ENCODE measurements around the gene FSHR. TPM values are rescaled to one million over a fixed set of nuclear protein-coding genes. Genes with fewer than 3 reads are reported as not detected.

The FSHR gene
- total RNA-seq, 4 donors from 2014 or later: not detected

GRCh38 chr2:49029406-49029805 is 124.9 kb downstream of the FSHR start:
- DNase-seq (ENCODE audit: low spot score in 2 of 2): no peak
- Histone ChIP-seq H3K4me3 (no peak overlapping the region), H3K4me1 (no peaks in the 10 kb centered on the region), H3K36me3 (no peaks in the 10 kb centered on the region), H3K9me3 (no peaks in the 10 kb centered on the region), H3K27me3 (no peaks in the 10 kb centered on the region), H3K27ac (no peak overlapping the region)
- 52% methylated on average over 1 of the region's 1 CpG for WGBS
- TF ChIP-seq POLR2A (IDR thresholded peaks at IDR 0.05) (no peak), EP300 (IDR thresholded peaks at IDR 0.05) (no peak), CTCF (IDR thresholded peaks at IDR 0.05) (no peak), POLR2AphosphoS5 (IDR thresholded peaks at IDR 0.05) (no peak)

GRCh38 chr2:49028101-49028500 is 126.2 kb downstream of the FSHR start:
- H3K27me3 ChIP-seq: no peaks in the 10 kb centered on the region
- no peaks in the 10 kb centered on the region for H3K9me3 ChIP-seq
- no peak for DNase-seq (ENCODE audit: low spot score in 2 of 2)
- no peaks in the 10 kb centered on the region for H3K4me1 ChIP-seq
- no peak overlapping the region for H3K4me3 ChIP-seq
- H3K36me3 ChIP-seq: no peaks in the 10 kb centered on the region
- TF ChIP-seq EP300 (IDR thresholded peaks at IDR 0.05): no peak
- H3K27ac ChIP-seq: no peak overlapping the region
- WGBS: 88% methylated on average over 3 of the region's 3 CpGs

- no peaks in the 10 kb centered on the region for H3K27me3 ChIP-seq
- no peaks in the 10 kb centered on the region for H3K36me3 ChIP-seq
- H3K4me3 ChIP-seq: no peak overlapping the region
- H3K27ac ChIP-seq: no peak overlapping the region
- H3K9me3 ChIP-seq: no peaks in the 10 kb centered on the region
- no peaks in the 10 kb centered on the region for H3K4me1 ChIP-seq
- DNase-seq (ENCODE audit: low spot score in 2 of 2): no peak
- TF ChIP-seq POLR2A (IDR thresholded peaks at IDR 0.05) (no peak), POLR2AphosphoS5 (IDR thresholded peaks at IDR 0.05) (no peak), CTCF (IDR thresholded peaks at IDR 0.05) (no peak), EP300 (IDR thresholded peaks at IDR 0.05) (no peak)
- 85% methylated on average over 4 of the region's 4 CpGs for WGBS
Observed at GRCh38 chr2:49026706-49027105, 127.6 kb downstream of the FSHR start.

GRCh38 chr2:49021271-49021670 is 133.0 kb downstream of the FSHR start:
- no peaks in the 10 kb centered on the region for H3K9me3 ChIP-seq
- no peaks in the 10 kb centered on the region for H3K4me1 ChIP-seq
- TF ChIP-seq POLR2AphosphoS5 (IDR thresholded peaks at IDR 0.05): no peak
- no peak for TF ChIP-seq EP300 (IDR thresholded peaks at IDR 0.05)
- TF ChIP-seq POLR2A (IDR thresholded peaks at IDR 0.05): no peak
- no peak for TF ChIP-seq CTCF (IDR thresholded peaks at IDR 0.05)
- H3K36me3 ChIP-seq: no peaks in the 10 kb centered on the region
- no peak for DNase-seq (ENCODE audit: low spot score in 2 of 2)
- no peak overlapping the region for H3K27ac ChIP-seq
- no peaks in the 10 kb centered on the region for H3K27me3 ChIP-seq
- 80% methylated on average over 2 of the region's 2 CpGs for WGBS
- no peak overlapping the region for H3K4me3 ChIP-seq

GRCh38 chr2:49005261-49005660 is 149.1 kb downstream of the FSHR start:
- no peaks in the 10 kb centered on the region for H3K27me3 ChIP-seq
- no peak overlapping the region for H3K27ac ChIP-seq
- no peak overlapping the region for H3K4me3 ChIP-seq
- 57% methylated on average over 3 of the region's 3 CpGs for WGBS
- no peaks in the 10 kb centered on the region for H3K4me1 ChIP-seq
- no peaks in the 10 kb centered on the region for H3K36me3 ChIP-seq
- DNase-seq (ENCODE audit: low spot score in 2 of 2): no peak
- no peaks in the 10 kb centered on the region for H3K9me3 ChIP-seq
- no peak for TF ChIP-seq POLR2A (IDR thresholded peaks at IDR 0.05)

- WGBS: 38% methylated on average over 1 of the region's 1 CpG
Observed at GRCh38 chr2:49004036-49004626, 150.2 kb downstream of the FSHR start.

More at GRCh38 chr2:49004036-49004626, 150.2 kb downstream of the FSHR start:
- TF ChIP-seq POLR2A (IDR thresholded peaks at IDR 0.05) (no peak), EP300 (IDR thresholded peaks at IDR 0.05) (no peak), CTCF (IDR thresholded peaks at IDR 0.05) (no peak), POLR2AphosphoS5 (IDR thresholded peaks at IDR 0.05) (no peak)
- no peak for DNase-seq (ENCODE audit: low spot score in 2 of 2)
- H3K36me3 ChIP-seq: no peaks in the 10 kb centered on the region
- no peak overlapping the region for H3K27ac ChIP-seq
- H3K9me3 ChIP-seq: no peaks in the 10 kb centered on the region
- no peaks in the 10 kb centered on the region for H3K4me1 ChIP-seq
- no peak overlapping the region for H3K4me3 ChIP-seq
- no peaks in the 10 kb centered on the region for H3K27me3 ChIP-seq
